ENCODE data around the gene NASP. TPM values are rescaled to one million over a fixed set of nuclear protein-coding genes. Genes with fewer than 3 reads are reported as not detected.
A peak's percentile ranks its signal among the peaks of the same experiment; 100 is the strongest.

The NASP gene
- total RNA-seq, 1 experiment from 2014 or later: 514 TPM

GRCh38 chr1:45630429-45630828 lies 46.6 kb downstream of the NASP start:
- no peaks in the 10 kb centered on the region for H4K20me1 ChIP-seq (ENCODE audit: control insufficient read depth, insufficient read depth, insufficient read length)
- no peak overlapping the region for H2BK12ac ChIP-seq (ENCODE audit: insufficient read length, low read depth, low read length)
- no peaks in the 10 kb centered on the region for H3K79me2 ChIP-seq (ENCODE audit: insufficient read depth, low read length)
- no peak overlapping the region for H2BK5ac ChIP-seq (ENCODE audit: insufficient read length, low read length)
- H3K4ac ChIP-seq (ENCODE audit: low read depth, low read length): no peak overlapping the region
- no peak overlapping the region for H3K18ac ChIP-seq (ENCODE audit: insufficient read length, low read depth, low read length)
- H3K23me2 ChIP-seq (ENCODE audit: insufficient read length, low read depth, low read length, poor library complexity, severe bottlenecking): no peaks in the 10 kb centered on the region
- no peak overlapping the region for H4K5ac ChIP-seq (ENCODE audit: insufficient read length, low read depth, low read length)
- H3K27ac ChIP-seq (ENCODE audit: insufficient read length, low read depth, low read length): no peak overlapping the region
- no peak overlapping the region for H2AFZ ChIP-seq (ENCODE audit: low read length)
- Mint-ChIP-seq H3K36me3 (ENCODE audit: insufficient read depth in 1 of 3, low read depth in 3 of 3) (peaks cover 39 to 82% (median 75%) of the 10 kb centered on the region in 3 experiments; a peak in 6 of 7 replicates), H3K27ac (peak overlapping the region in 1 of 3 experiments; percentile 32; a peak in 1 of 7 replicates), H3K4me1 (no peaks in the 10 kb centered on the region), H3K27me3 (ENCODE audit: low read depth) (no peaks in the 10 kb centered on the region), H3K4me3 (no peak overlapping the region), H3K9me3 (no peaks in the 10 kb centered on the region)
- no peaks in the 10 kb centered on the region for H3K4me1 ChIP-seq (ENCODE audit: insufficient read depth, low read length)
- H2BK15ac ChIP-seq (ENCODE audit: low read depth, low read length): no peak overlapping the region
- H3K56ac ChIP-seq (ENCODE audit: insufficient read length, low read depth, low read length): no peak overlapping the region
- no peak for DNase-seq
- no peak overlapping the region for H2AK5ac ChIP-seq (ENCODE audit: insufficient read length, low read length)
- no peak overlapping the region for H3K14ac ChIP-seq (ENCODE audit: insufficient read depth, low read length)
- H4K8ac ChIP-seq (replicated peaks; ENCODE audit: insufficient read length, low read depth, low read length): no peak overlapping the region
- H3K9me3 ChIP-seq (ENCODE audit: control insufficient read depth, low read depth, low read length): no peaks in the 10 kb centered on the region
- TF ChIP-seq CTCF (conservative IDR thresholded peaks at IDR 0.05): no peak
- no peak overlapping the region for H3K9ac ChIP-seq (ENCODE audit: extremely low read depth, insufficient read length, low read length)
- no peak overlapping the region for H2BK120ac ChIP-seq (ENCODE audit: low read depth, low read length, poor library complexity, severe bottlenecking)
- no CpG with 5 or more reads among the region's 1 CpG for WGBS (ENCODE audit: extremely low coverage, insufficient read length, low lambda C conversion rate)
- no peaks in the 10 kb centered on the region for H3K27me3 ChIP-seq (ENCODE audit: insufficient read depth, low read length)
- H3K79me1 ChIP-seq (ENCODE audit: insufficient read depth, low read depth, low read length, poor library complexity, severe bottlenecking): no peaks in the 10 kb centered on the region
- H4K91ac ChIP-seq (ENCODE audit: insufficient read length, low read depth, low read length): no peak overlapping the region
- no peak overlapping the region for H3T11ph ChIP-seq (ENCODE audit: low read length)
- no peak overlapping the region for H2BK20ac ChIP-seq (ENCODE audit: low read depth, low read length, poor library complexity, severe bottlenecking)
- no peak overlapping the region for H3K4me2 ChIP-seq (ENCODE audit: insufficient read depth, insufficient read length, low read length)
- H3K23ac ChIP-seq (ENCODE audit: insufficient read length, low read depth, low read length): no peak overlapping the region

Data from H9 (cell line).